A549 treated with AZD9567 at 1 μM for 4 hours (cell line): ENCODE measurements around the gene NAGA. TPM values are rescaled to one million over a fixed set of nuclear protein-coding genes. Genes with fewer than 3 reads are reported as not detected.

Experiments used
- total RNA-seq: library from RNA; stranded (reverse); fragments of 200-300 nt; extraction: Qiagen RNA extraction; gene quantifications from 5 replicates; pipeline ENCODE4 v1.2.3, GENCODE V29; 2022; ENCODE audit not compliant: insufficient read depth

Gene NAGA
- 6.5 to 10.3 TPM (median 7.2 TPM) in 5 replicates for total RNA-seq

GRCh38 chr22:42070517-42071422 lies at the start of gene NAGA:
TSS of gene NAGA (minus strand) at chr22:42070812. CDS start at chr22:42070297, 515 bp downstream.

GRCh38 chr22:42090596-42091454 lies 20.2 kb upstream of the NAGA start, which contains the start of gene NDUFA6:
TSS of gene NDUFA6 (minus strand) at chr22:42090772. CDS start at chr22:42090744, 28 bp downstream.

DNA sequence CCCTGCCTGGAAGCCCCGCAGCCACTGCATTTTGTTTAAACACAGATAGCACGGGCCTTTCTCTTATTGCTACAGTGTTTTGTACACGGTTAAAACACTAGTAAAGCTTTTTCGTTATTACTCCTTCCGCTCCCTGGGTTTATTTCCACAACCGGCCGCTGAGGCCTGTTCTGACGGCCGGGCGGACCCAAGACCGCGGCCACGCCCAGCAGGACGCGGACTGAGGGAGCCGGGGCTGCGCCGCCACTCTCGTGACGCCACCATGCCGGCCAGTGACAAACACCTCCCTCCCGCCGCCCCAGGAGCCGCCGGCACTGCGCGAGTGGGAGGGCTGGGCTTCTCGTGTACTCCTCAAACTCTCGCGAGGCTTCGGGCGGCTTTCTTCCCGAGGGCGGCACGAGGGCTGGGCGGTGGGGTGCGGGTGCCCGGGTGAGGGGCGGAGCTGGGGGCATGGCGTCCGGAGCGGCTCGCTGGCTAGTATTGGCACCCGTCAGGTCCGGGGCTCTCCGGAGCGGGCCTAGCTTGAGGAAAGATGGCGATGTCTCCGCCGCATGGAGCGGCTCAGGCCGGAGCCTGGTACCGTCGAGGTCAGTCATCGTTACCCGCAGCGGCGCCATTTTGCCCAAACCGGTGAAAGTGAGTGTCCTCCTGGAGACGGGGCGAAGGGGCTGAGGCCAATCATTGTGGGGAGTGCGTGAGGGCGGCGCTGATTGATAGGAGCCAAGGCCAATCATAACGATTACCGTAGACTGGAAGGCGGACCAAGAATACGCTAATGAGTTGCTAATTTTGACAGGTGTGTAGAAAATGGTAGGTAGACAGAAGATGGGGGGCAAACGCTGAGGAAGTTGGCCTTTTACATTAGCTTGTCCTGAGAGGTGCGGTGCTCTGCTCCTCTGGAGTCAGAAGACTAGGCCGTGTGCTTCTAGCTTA lies 9.0 kb upstream of the NAGA start, which contains the start of gene SMDT1:
Gene SMDT1, plus strand, starts transcription at position 382 of the 933 bp plus-strand sequence. Its CDS starts 69 bp downstream, at position 451.

GRCh38 chr22:42074132-42074811 lies 3.7 kb upstream of the NAGA start, which contains the start of gene PHETA2:
TSS of gene PHETA2 (plus strand) at chr22:42074248. CDS start at chr22:42077294, 3,046 bp downstream.

Other genes starting within 250 kb of the NAGA start
- gene SREBF2, start 237.7 kb downstream of the NAGA start, total RNA-seq, result 21.9 to 30.8 TPM (median 28.3 TPM) in 5 replicates
- gene SHISA8, start 155.7 kb downstream of the NAGA start, total RNA-seq, result 0.19 to 0.31 TPM (median 0.25 TPM) in 4 of 5 replicates, not detected in the other
- gene TNFRSF13C, start 144.0 kb downstream of the NAGA start, total RNA-seq, result 0.23 to 0.32 TPM (median 0.25 TPM) in 4 of 5 replicates, not detected in the other
- 34.6 to 42.1 TPM (median 35.3 TPM) in 5 replicates for gene CENPM, start 123.7 kb downstream of the NAGA start, total RNA-seq
- 0.91 to 1.2 TPM (median 1.1 TPM) in 5 replicates for gene SEPTIN3, start 101.4 kb downstream of the NAGA start, total RNA-seq
- gene WBP2NL, start 72.0 kb downstream of the NAGA start, total RNA-seq, result 0.09 to 0.11 TPM (median 0.10 TPM) in 3 of 5 replicates, not detected in the others
- gene PHETA2, start 3.4 kb upstream of the NAGA start, total RNA-seq, result not detected in 5 replicates
- gene SMDT1, start 8.9 kb upstream of the NAGA start, total RNA-seq, result 28.5 to 45.4 TPM (median 41.9 TPM) in 5 replicates
- gene NDUFA6, start 20.0 kb upstream of the NAGA start, total RNA-seq, result 65.6 to 71.4 TPM (median 68.9 TPM) in 5 replicates
- gene CYP2D6, start 60.0 kb upstream of the NAGA start, total RNA-seq, result 0.55 to 0.77 TPM (median 0.68 TPM) in 4 of 5 replicates, not detected in the other
- 11.1 to 14.3 TPM (median 13.3 TPM) in 5 replicates for gene TCF20, start 199.8 kb upstream of the NAGA start, total RNA-seq